GM18517 (cell line): ENCODE data around the gene NOL7.

Experiments
- ATAC-seq: cut with Tn5 transposase; IDR thresholded peaks from one replicate; pipeline ENCODE4 v1.9.1; 2021; ENCODE audit warnings: mild to moderate bottlenecking, moderate library complexity; ENCODE audit not compliant: unreplicated experiment

Gene NOL7

DNA sequence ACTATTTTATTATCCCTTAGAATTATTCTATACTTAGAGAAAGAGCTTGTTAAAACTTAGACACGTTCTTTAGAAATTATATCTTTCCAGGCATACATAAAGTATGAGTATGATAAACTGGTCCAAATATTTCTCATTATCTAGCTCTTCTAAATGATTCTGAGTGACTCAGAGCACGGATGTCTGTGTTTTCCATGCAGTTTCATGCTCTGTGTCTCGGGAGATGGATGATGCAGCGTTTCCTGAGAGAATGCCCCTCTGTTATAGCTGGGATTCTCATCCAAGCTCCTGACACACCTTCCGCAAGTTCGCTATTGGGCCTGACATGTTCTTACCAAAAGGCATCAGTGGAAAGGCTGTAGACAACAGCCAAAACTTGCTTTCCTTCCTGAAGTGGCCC lies 21.4 kb upstream of the NOL7 start:
- no peak for ATAC-seq

DNA sequence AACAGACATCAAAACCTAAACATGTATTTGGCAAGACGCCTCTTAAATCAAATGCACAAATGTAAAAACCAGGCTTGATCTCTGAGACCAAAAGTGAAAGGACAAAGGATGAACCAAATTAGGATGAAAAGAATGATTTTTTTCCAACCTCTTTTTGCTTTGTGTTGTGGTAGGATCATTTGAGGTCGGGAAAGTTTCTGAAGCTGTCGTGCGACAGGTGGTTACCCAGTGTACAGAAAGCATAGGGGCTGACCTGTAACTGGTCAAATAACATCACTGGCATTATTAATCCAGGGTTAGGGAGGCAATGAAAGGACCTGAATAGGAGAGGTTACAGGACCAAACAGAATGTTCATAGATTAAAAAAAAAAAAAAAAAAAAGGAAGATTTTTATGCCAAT lies 18.1 kb upstream of the NOL7 start:
- ATAC-seq, result no peak

DNA sequence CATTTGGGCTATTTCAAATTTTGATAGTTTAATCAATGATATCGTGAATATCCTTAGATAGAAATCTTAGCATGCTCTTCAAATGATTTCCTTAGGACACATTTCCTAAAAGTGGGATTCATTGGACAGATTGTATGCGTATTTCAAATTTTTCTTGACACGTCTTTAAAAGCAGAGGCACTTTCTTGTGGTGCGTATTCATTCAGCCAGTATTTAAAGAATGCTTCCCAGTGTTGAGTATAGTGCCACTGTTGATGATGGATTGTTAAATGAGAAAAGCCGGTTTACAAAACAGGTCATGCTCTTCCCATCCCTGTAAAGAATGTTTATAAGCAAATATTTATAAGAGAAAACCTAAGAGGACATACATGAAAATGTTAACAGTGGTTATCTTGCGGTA lies 15.1 kb upstream of the NOL7 start:
- ATAC-seq, result no peak

DNA sequence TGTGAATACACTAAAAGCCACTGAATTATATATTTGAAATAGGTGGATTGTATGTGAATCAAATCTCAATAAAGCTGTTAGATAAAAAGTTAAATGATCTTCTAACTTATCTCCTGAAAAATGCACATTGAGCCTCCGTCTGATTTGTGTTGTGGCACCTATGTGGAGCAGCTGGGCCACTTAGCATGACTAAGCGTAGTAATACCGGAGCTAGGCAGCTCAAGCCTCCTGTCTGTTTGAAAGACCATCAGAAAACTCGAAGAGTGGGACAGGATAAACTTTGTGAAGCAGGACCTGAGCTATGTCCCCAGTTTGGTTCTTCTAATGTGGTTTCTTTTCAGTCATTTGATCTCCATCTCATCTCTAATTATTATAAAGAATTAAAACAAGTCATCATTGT lies 11.0 kb upstream of the NOL7 start:
- ATAC-seq, result no peak

DNA sequence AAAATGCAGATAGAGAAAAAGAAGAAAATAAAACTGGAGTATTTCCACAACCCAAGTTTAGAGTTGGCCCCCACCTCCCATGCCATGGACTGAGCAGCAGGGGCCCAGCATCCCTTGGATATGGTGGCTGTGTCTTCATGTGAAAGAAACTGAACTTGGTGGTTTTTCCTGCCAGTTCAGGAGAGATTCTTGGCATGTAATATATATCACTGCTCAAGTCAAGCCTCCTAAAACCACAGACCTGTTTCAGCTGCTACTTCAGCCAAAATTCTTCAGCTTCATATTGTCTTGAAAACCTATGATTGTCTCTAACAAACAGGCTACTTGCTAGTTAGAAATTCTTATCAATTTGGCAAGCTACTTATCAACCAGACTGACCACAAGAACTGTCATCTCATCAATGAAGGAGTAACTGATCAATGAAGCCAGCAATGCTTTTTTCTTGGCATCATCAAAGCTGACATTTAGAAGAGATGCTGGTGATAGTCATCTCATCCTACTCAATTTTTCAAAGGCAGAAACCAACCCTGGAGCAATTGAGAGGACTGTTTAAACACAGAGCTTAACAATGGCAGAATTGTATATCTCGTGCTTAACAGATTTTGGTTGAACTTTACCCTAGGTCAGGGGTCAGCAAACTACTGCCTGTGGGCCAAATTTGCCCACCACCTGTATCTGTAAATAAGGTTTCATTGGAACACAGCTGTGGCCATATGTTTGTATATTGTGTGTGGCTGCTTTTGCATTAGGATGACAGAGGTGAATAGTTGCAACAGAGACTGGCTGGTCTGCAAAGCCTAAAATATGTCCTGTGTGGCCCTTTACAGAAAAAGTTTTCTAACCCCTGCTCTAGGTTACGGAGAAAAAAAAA lies 10.4 kb upstream of the NOL7 start:
- no peak for ATAC-seq

DNA sequence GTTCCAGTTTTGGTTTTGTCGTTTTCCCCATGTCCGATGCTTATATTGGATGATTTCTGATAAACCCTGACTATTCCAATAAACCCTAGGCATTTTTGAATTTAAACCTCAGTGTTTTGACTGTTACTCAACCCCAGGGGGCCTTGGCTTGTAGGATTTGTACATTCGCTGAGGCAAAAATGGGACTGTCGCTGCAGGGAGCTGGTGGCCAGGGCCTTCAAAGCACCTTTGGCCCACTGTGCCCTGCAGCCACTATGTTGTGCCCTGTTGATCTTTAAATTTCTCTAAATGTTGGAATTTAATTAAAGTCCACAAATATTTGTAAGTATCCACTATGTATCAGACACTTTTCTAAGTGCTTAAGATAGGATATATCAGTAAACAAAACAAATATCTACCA lies 9.5 kb upstream of the NOL7 start:
- ATAC-seq, result no peak

DNA sequence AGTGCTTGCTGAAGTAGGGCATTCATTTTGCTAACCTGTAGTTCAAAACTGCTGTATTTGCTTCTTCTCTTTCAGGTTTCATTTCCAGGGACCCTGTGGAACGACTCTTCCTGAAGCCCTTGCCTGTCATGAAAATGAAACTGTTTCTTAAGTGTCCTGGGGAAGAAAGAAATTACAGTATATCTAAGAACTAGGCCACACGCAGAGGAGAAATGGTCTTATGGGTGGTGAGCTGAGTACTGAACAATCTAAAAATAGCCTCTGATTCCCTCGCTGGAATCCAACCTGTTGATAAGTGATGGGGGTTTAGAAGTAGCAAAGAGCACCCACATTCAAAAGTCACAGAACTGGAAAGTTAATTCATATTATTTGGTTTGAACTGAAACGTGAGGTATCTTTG lies 3.4 kb upstream of the NOL7 start:
- ATAC-seq, result no peak

DNA sequence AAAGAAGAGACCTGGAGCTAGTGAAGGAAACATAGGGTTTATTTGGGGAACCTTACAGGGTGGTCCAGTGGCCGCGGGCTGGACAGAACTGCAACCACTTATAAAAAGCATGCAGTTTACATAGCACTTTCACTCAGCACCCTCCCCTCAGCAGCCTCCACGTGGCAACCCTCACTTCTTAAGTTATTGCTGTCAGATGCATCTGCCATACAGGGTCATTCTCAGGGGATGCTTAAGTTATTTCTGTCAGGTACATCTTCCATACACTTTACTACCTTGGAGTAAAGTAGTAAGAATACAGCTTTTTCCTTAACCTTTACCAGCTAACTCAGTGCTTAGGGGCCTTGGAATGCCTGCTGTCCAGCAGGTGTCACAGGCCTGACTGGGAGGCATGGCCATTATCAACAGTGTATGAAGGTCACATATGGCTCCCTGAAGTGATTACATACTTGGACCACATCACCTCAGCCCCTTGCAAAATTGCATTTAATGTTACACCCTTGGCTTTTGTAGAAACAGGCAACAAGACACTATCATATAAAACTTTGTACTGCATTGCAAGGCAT lies 2.0 kb upstream of the NOL7 start:
- ATAC-seq, result no peak

DNA sequence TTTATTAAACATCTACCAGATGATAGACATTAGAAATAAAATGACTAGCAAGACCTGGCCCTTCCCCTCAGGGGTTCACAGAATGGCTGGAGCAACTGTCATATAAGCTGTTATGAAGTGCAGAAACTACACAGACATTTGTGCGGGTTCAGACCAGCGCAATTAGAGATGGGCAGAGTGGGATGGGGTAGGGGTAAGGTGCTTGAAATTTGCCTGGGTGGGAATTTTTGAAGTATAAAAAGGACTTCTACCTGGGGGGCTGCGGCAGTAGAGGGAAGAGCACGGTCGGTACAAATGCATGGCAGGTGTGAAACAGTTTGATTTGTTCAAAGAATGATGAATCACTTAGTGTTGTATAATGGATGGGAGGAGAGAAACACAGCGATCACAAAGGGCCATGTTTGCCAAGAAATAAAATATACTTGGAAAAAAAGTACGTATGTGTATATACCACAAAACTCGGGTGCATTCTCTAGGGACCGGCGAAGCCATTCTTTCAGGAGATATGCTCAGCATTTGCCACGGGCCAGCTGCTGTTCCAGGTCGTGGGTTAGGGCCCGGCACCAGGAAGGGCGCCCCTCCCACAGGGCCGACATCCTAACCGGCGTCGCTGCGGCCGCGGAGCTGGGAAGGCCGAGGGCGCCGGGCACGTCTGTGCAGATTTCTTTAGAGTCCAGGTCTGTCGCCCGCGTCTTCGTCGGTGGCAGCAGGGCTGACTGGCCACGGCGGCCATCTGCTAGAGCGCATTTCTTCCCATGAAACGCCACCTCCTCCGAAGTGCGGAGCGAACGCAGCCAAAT lies 809 bp upstream of the NOL7 start:
- peak; percentile 4 for ATAC-seq

DNA sequence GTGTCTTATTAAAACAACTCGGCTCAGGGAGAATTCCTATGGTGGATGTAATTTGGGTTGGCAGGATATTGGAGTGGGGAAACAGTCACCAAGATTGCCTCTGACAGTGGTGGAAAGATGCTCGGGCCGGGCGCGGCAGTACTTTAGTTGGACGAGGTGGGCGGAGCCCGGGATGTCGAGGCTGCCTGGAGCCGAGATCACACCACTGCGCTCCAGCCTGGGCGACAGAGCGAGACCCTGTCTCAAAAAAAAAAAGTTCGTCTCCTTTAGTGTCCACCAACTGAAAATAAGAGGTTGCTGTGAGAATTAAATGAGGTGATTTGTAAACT lies 621 bp downstream of the NOL7 start:
- peak; percentile 14 for ATAC-seq

DNA sequence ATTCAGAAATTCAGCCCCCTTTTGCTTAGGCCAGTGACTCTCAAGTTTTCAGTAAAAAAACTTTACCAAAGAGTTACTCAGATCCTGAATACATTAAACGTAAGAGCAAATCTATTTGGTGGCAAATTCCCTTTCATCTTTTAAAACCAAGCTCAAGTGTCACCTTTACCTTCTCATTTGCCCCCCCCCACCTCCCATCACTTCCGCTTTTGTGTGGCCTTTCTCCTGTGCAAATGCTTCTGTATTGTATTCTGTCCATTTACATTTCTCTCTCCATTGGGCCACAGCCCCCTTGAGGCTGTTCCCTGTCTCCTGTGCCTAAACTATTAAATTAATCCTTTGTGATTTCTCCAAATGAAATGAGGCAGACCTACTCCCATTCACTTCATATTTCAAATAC lies 1.9 kb downstream of the NOL7 start:
- no peak for ATAC-seq

DNA sequence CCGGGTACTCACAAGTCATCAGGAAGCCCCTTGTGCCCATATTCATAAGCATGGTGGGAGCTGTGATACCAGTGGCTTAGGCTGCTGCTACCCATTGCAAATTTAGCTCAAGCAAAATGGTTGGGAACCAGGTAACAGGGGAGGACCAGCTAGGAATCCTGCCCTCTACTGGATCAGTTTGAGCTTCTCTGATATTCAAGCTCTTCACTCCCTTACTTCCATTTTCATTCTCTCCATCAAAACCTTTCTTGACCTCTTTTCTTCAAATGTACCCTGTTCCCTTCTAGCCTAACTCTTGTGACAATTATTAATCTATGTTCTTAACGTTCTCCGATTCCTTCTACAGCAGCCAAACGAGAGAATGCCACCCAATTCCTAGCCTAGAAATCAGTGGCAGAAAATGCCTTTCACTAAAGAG lies 9.7 kb downstream of the NOL7 start:
- ATAC-seq, result no peak

DNA sequence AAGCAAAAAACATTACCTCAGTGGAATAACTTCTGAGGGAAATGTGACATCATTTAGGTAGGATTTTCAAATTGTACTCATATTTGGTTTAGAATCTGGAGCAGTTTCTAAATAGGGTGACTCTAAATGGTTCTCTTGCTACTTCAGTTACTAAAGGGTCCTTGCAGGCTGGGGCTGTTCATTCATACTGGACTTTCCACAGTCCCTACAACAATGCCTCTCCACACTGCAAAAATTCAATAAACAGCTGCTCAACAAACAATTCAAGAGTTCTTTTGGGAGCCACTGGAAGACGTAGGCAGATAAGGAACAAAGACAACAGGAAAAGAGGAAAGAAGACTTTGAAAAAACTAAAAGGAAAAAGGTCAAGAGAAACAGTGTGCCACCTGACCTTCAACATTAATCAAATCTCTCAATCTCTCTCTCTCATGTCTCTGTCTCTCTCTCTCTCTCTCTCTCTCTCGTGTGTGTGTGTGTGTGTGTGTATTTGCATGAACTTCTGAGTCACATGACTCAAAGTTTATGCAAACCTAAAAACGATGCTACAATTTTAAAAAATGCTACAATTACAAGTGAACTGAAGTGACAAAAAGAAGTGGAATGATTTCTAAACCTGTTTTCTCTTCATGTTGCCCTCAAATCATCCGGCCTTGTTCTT lies 14.5 kb downstream of the NOL7 start:
- no peak for ATAC-seq

DNA sequence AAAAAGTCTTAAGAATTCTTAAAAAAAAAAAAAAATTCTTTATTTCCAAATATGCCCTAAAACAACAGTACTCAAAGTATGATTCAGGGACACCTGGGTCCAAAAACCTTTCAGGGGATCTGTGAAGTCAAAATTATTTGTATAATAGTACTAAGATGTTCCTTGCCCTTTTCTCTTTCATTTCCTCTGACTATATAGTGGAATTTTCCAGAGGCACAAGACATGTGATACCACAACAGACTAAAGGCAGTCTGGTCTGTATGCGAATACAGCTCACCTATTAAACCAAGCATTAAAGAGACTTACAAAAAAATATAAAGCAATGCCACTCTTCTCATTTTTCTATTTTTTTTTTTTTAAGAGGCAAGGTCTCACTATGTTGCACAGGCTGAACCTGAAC lies 15.4 kb downstream of the NOL7 start:
- ATAC-seq, result no peak

DNA sequence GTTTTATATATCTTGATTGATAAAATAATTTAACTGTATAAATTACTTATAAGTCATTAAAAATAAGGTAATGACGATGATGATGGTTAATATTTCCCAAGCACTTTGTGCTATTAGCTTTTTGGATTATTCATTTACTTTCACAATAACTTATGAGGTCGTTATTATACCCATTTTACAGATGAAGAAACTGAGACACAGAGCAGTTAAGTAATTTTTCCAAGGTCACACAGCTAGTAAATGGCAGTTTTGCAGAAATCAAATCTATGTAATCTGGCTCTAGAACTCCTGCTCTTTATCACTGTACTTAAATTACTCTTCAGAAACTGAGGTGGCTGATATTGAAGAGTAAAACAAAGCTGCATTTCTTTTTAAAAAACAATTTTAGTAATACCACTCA lies 18.2 kb downstream of the NOL7 start:
- ATAC-seq, result no peak

DNA sequence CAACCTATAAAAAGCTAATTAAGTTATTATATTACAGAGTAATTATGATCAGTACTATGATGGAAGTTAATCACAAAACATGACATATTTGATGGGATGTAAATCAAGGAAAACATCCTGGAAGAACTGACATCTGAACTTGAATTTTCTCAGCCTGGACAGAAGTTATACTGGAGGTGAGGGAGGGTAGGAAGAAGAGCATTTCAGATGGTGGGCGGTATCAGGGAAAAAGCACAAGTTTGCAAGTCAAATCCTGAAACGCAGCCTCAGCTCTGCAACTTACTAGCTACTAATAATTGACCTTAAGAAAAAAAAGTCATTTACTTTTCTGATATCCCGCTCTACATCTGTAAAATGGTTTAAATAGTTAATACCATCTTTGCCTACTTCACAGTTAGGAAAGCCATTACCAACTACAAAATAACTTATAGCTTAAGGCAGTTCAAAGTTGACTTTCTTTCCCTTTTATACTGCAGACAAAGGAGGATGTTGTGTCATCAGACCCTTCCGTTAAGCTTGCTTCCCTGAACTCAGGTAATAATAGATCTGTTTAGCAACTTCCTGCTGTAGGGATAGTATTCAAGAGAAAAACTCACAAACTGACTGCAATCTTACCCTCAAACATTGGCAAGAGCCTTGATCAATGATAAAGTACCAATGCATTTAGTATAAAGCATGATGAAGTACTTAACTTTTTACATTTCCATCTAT lies 21.0 kb downstream of the NOL7 start:
- no peak for ATAC-seq

DNA sequence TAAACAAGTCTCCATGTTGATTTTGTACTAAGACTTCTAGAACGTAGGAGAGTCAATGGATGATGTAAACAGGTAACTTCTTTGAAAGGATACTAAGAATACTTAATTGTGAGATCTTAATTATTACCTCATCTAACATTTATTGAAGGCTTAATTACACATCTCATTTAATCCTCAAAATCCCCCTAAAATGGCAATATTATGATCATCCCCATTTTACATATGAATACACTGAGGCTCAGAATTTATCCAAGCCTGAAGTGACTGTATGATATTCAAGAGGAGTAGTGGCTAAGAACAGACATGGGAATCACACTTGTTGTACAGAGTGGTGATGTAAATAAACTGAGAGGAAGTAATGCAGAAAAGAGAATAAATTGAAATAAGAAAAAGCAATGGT lies 22.9 kb downstream of the NOL7 start:
- no peak for ATAC-seq

DNA sequence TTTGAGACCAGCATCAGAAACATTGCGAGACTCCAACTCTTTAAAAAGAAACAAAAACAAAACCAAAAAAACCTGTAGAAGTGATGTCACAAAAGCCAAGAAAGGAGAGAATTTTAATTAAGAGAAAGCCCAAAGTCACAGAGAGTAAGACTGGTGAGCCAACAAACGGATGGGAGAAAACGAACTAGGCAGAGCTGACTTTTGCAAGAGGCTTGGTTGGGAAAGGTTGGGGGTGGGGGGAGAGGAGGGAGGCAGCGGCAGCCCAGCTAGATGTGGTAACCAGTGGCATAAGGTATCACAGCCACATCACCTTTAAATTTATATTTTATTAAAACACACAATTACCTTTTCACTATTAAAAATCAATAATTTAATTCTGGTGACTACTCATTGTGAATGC lies 23.5 kb downstream of the NOL7 start:
- ATAC-seq, result no peak

DNA sequence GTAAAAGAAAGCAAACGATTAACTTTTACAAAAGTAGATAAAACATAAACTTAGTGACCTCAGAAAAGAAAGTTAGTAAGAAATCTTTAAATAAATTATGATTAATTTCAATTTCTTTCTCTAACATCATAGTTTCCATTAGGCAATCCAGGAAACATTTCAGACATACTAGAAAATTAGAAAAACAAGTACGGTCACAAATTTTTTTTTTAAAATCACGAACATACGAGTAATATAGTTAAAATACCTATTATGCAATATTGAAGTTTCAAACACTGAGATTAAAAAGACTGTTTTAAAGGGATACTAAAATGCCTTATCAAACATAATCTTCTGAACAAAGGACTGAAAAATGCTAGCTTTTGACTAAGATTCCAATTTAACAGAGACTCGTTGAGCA lies 26.2 kb downstream of the NOL7 start:
- no peak for ATAC-seq

DNA sequence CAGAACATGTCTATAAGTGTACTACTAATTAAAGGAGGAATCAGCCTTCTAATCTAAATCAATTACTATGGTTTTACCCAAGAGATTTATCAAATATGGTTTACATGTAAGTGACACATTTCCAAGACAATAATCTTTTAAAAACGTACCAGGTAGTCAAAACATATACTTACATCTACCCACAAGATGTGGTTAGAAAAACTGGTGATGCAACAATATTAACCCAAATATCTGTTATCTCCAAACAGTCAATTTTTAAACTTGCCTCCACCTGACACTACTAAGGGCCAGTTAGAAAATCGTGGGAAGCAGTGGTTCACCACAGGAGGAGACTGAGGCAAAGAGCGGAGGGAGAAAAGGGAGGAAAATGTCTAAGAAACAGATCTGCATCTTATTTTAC lies 28.0 kb downstream of the NOL7 start:
- no peak for ATAC-seq

DNA sequence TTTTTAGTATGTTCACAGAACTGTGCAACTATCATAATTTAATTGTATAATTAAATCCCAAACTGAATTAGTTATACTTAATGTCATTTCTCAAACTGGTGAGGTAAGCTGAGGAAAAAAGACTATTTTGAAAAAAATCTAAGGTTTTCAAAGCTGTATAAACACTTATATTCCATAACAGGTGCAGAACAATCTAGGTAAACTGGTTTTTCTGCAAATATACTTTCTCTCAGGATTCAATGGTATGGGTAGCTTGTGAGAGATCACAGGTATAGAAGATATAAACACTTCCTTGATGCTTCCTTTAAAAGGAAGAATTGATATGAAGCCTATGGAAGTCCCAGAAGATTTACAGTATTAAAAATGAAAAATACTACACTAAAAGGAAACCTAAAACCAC lies 33.7 kb downstream of the NOL7 start:
- no peak for ATAC-seq
